ENCODE measurements around the gene BOLA2B.
A peak's percentile ranks its signal among the peaks of the same experiment; 100 is the strongest.
"Not testable (repeated sequence)": the region's sequence is repeated elsewhere in the genome, so short reads cannot be mapped to it uniquely, and the experiment has no call there.

The BOLA2B gene

DNA sequence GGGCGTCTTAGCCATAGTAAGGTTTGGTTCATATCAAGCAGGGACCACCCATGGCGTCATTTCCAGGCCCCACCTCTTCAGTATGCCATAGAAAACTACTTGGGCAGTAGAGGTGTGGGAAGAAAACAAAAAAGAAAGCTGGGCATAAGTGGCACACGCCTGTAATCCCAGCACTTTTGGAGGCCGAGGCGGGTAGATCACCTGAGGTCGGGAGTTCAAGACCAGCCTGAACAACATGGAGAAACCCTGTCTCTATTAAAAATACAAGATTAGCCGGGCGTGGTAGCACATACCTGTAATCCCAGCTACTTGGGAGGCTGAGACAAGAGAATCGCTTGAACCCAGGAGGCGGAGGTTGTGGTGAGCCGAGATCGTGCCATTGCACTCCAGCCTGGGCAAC, 2.3 kb downstream of the BOLA2B start:
- not testable (repeated sequence) for H2BK5ac ChIP-seq (ENCODE audit: low read depth, low read length, poor library complexity, severe bottlenecking); H2BK120ac ChIP-seq (ENCODE audit: low read depth, low read length); H4K91ac ChIP-seq (ENCODE audit: low read length); H2BK12ac ChIP-seq (ENCODE audit: low read length in 2 of 2); H3K4ac ChIP-seq (ENCODE audit: low read depth in 1 of 2, low read length in 2 of 2); H3K9ac ChIP-seq (ENCODE audit: low read length); H3K79me1 ChIP-seq (replicated peaks; ENCODE audit: low read length, poor library complexity, severe bottlenecking); H4K8ac ChIP-seq (ENCODE audit: low read length); H3K27ac ChIP-seq (ENCODE audit: low read length, poor library complexity, severe bottlenecking); H3K27me3 ChIP-seq (ENCODE audit: control insufficient read depth in 1 of 2, insufficient read depth in 1 of 2, low read length in 2 of 2); H3K4me3 ChIP-seq (ENCODE audit: insufficient read depth in 1 of 2, low read depth in 1 of 2, low read length in 2 of 2); DNase-seq; H2BK15ac ChIP-seq (ENCODE audit: low read depth, poor library complexity, severe bottlenecking); H3K4me2 ChIP-seq (ENCODE audit: low read length, poor library complexity, severe bottlenecking); H3K18ac ChIP-seq (ENCODE audit: low read depth in 1 of 2, low read length in 2 of 2); H3K9me3 ChIP-seq (ENCODE audit: control insufficient read depth, low read length); H2AFZ ChIP-seq (ENCODE audit: low read depth, low read length); H3K23ac ChIP-seq (ENCODE audit: low read length in 2 of 2); H3K14ac ChIP-seq (ENCODE audit: low read length in 2 of 2); H2AK5ac ChIP-seq (ENCODE audit: low read length, severe bottlenecking)
- no CpG with 5 or more reads among the region's 12 CpGs for WGBS
- peaks cover 12% of the 10 kb centered on the region for H3K4me1 ChIP-seq (ENCODE audit: control insufficient read depth, insufficient read depth, low read depth, low read length)
- peaks cover 0 to 19% of the 10 kb centered on the region in 2 experiments for H3K36me3 ChIP-seq (ENCODE audit: control insufficient read depth in 1 of 2, insufficient read depth in 2 of 2, low read depth in 1 of 2, low read length in 2 of 2)

DNA sequence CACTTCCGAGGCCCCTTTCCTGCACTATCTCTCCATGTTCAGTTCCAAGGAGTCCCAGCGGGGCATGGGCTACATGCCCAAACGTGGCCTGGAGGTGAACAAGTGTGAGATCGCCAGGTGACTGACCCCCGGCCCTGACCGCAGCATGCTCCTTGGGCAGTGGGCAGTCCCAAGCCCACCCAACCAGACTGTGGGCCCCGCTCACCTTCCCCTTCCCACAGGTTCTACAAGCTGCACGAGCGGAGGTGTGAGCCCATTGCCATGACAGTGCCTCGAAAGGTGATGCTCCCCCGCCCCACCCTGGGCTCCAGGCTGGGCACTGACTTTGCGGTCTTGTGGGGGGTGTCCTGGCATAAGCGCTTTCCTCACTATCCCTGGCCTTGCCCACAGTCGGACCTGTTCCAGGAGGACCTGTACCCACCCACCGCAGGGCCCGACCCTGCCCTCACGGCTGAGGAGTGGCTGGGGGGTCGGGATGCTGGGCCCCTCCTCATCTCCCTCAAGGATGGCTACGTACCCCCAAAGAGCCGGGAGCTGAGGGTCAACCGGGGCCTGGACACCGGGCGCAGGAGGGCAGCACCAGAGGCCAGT, 5.4 kb downstream of the BOLA2B start:
- H4K91ac ChIP-seq (ENCODE audit: low read length), result no peak overlapping the region
- no peak overlapping the region for H2BK12ac ChIP-seq (ENCODE audit: low read length in 2 of 2)
- peak overlapping the region; percentile 28 for H4K8ac ChIP-seq (ENCODE audit: low read length)
- no peak overlapping the region for H2BK5ac ChIP-seq (ENCODE audit: low read depth, low read length, poor library complexity, severe bottlenecking)
- H3K27ac ChIP-seq (ENCODE audit: low read length, poor library complexity, severe bottlenecking), result no peak overlapping the region
- no peak overlapping the region for H2AK5ac ChIP-seq (ENCODE audit: low read length, severe bottlenecking)
- H3K27me3 ChIP-seq (ENCODE audit: control insufficient read depth in 1 of 2, insufficient read depth in 1 of 2, low read length in 2 of 2), result peaks cover 0 to 9% of the 10 kb centered on the region in 2 experiments
- no peak overlapping the region for H3K9ac ChIP-seq (ENCODE audit: low read length)
- H3K79me1 ChIP-seq (replicated peaks; ENCODE audit: low read length, poor library complexity, severe bottlenecking), result peaks cover 11% of the 10 kb centered on the region
- no peak overlapping the region for H3K18ac ChIP-seq (ENCODE audit: low read depth in 1 of 2, low read length in 2 of 2)
- no peak overlapping the region for H3K14ac ChIP-seq (ENCODE audit: low read length in 2 of 2)
- no peak overlapping the region for H3K4ac ChIP-seq (ENCODE audit: low read depth in 1 of 2, low read length in 2 of 2)
- no peak overlapping the region for H3K4me3 ChIP-seq (ENCODE audit: insufficient read depth in 1 of 2, low read depth in 1 of 2, low read length in 2 of 2)
- peaks cover 24% of the 10 kb centered on the region for H3K4me1 ChIP-seq (ENCODE audit: control insufficient read depth, insufficient read depth, low read depth, low read length)
- H3K23ac ChIP-seq (ENCODE audit: low read length in 2 of 2), result no peak overlapping the region
- no peak overlapping the region for H2BK120ac ChIP-seq (ENCODE audit: low read depth, low read length)
- no peak overlapping the region for H3K4me2 ChIP-seq (ENCODE audit: low read length, poor library complexity, severe bottlenecking)
- peaks cover 0 to 22% of the 10 kb centered on the region in 2 experiments for H3K36me3 ChIP-seq (ENCODE audit: control insufficient read depth in 1 of 2, insufficient read depth in 2 of 2, low read depth in 1 of 2, low read length in 2 of 2)
- no peak overlapping the region for H2BK15ac ChIP-seq (ENCODE audit: low read depth, poor library complexity, severe bottlenecking)
- DNase-seq, result no peak
- WGBS, result 91% methylated on average over 18 of the region's 23 CpGs
- no peak overlapping the region for H2AFZ ChIP-seq (ENCODE audit: low read depth, low read length)
- H3K9me3 ChIP-seq (ENCODE audit: control insufficient read depth, low read length), result no peaks in the 10 kb centered on the region

DNA sequence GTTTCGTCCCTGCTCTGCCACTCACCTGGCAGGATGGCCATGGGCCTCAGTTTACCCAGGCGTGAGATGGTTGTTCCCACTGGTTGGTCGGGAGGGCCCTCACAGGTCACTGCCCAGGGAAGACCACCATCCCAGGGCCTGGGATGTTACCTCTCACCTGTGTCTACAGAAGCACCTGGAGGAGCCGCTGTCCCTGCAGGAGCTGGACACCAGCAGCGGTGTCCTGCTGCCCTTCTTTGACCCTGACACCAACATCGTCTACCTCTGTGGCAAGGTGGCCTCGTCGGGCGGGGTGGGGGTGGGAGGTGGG, 6.0 kb downstream of the BOLA2B start:
- H2AFZ ChIP-seq (ENCODE audit: low read depth, low read length), result no peak overlapping the region
- no peak overlapping the region for H3K4ac ChIP-seq (ENCODE audit: low read depth in 1 of 2, low read length in 2 of 2)
- WGBS, result 89% methylated on average over 7 of the region's 9 CpGs
- peaks cover 0 to 22% of the 10 kb centered on the region in 2 experiments for H3K36me3 ChIP-seq (ENCODE audit: control insufficient read depth in 1 of 2, insufficient read depth in 2 of 2, low read depth in 1 of 2, low read length in 2 of 2)
- no peak overlapping the region for H4K8ac ChIP-seq (ENCODE audit: low read length)
- no peak overlapping the region for H3K14ac ChIP-seq (ENCODE audit: low read length in 2 of 2)
- H4K91ac ChIP-seq (ENCODE audit: low read length), result no peak overlapping the region
- H3K23ac ChIP-seq (ENCODE audit: low read length in 2 of 2), result no peak overlapping the region
- peaks cover 11% of the 10 kb centered on the region for H3K79me1 ChIP-seq (replicated peaks; ENCODE audit: low read length, poor library complexity, severe bottlenecking)
- H2BK12ac ChIP-seq (ENCODE audit: low read length in 2 of 2), result peak overlapping the region in 1 of 2 experiments; percentile 40
- no peak overlapping the region for H2BK15ac ChIP-seq (ENCODE audit: low read depth, poor library complexity, severe bottlenecking)
- no peak overlapping the region for H3K18ac ChIP-seq (ENCODE audit: low read depth in 1 of 2, low read length in 2 of 2)
- peaks cover 28% of the 10 kb centered on the region for H3K4me1 ChIP-seq (ENCODE audit: control insufficient read depth, insufficient read depth, low read depth, low read length)
- no peak overlapping the region for H2BK120ac ChIP-seq (ENCODE audit: low read depth, low read length)
- H2AK5ac ChIP-seq (ENCODE audit: low read length, severe bottlenecking), result no peak overlapping the region
- H2BK5ac ChIP-seq (ENCODE audit: low read depth, low read length, poor library complexity, severe bottlenecking), result no peak overlapping the region
- no peak overlapping the region for H3K4me2 ChIP-seq (ENCODE audit: low read length, poor library complexity, severe bottlenecking)
- no peaks in the 10 kb centered on the region for H3K9me3 ChIP-seq (ENCODE audit: control insufficient read depth, low read length)
- H3K27me3 ChIP-seq (ENCODE audit: control insufficient read depth in 1 of 2, insufficient read depth in 1 of 2, low read length in 2 of 2), result peaks cover 0 to 9% of the 10 kb centered on the region in 2 experiments
- DNase-seq, result no peak
- H3K27ac ChIP-seq (ENCODE audit: low read length, poor library complexity, severe bottlenecking), result no peak overlapping the region
- H3K9ac ChIP-seq (ENCODE audit: low read length), result no peak overlapping the region
- no peak overlapping the region for H3K4me3 ChIP-seq (ENCODE audit: insufficient read depth in 1 of 2, low read depth in 1 of 2, low read length in 2 of 2)

DNA sequence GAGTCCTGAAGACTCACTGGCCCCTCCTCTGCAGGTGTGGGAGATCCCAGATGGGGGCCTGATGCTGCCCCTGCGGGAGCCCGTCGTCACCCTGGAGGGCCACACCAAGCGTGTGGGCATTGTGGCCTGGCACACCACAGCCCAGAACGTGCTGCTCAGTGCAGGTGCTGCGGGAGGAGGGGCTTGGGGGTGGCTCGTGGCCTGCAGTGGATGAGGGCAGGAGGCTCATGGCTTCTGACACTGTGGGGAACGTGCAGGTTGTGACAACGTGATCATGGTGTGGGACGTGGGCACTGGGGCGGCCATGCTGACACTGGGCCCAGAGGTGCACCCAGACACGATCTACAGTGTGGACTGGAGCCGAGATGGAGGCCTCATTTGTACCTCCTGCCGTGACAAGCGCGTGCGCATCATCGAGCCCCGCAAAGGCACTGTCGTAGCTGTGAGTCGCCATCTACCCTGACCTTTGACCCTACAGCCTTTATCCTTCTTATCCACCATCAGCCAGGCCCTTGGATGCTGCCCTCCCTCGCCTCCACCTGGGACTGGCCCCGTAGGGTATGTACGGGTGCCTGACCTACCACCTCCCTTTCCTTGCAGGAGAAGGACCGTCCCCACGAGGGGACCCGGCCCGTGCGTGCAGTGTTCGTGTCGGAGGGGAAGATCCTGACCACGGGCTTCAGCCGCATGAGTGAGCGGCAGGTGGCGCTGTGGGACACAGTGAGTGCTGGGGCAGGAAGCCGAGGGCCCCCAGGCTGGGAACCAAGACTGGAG, 6.5 kb downstream of the BOLA2B start:
- Histone ChIP-seq H3K9me3 (ENCODE audit: control insufficient read depth, low read length) (no peaks in the 10 kb centered on the region), H4K91ac (ENCODE audit: low read length) (no peak overlapping the region), H3K4ac (ENCODE audit: low read depth in 1 of 2, low read length in 2 of 2) (no peak overlapping the region), H3K4me1 (ENCODE audit: control insufficient read depth, insufficient read depth, low read depth, low read length) (peaks cover 28% of the 10 kb centered on the region), H3K18ac (ENCODE audit: low read depth in 1 of 2, low read length in 2 of 2) (no peak overlapping the region), H3K79me1 (replicated peaks; ENCODE audit: low read length, poor library complexity, severe bottlenecking) (peaks cover 11% of the 10 kb centered on the region), H3K27me3 (ENCODE audit: control insufficient read depth in 1 of 2, insufficient read depth in 1 of 2, low read length in 2 of 2) (peaks cover 0 to 9% of the 10 kb centered on the region in 2 experiments), H3K4me2 (ENCODE audit: low read length, poor library complexity, severe bottlenecking) (no peak overlapping the region), H3K9ac (ENCODE audit: low read length) (no peak overlapping the region), H3K14ac (ENCODE audit: low read length in 2 of 2) (no peak overlapping the region), H2BK120ac (ENCODE audit: low read depth, low read length) (no peak overlapping the region), H4K8ac (ENCODE audit: low read length) (no peak overlapping the region), H2AFZ (ENCODE audit: low read depth, low read length) (no peak overlapping the region), H2AK5ac (ENCODE audit: low read length, severe bottlenecking) (no peak overlapping the region), H2BK15ac (ENCODE audit: low read depth, poor library complexity, severe bottlenecking) (no peak overlapping the region), H3K4me3 (ENCODE audit: insufficient read depth in 1 of 2, low read depth in 1 of 2, low read length in 2 of 2) (no peak overlapping the region), H3K27ac (ENCODE audit: low read length, poor library complexity, severe bottlenecking) (no peak overlapping the region), H2BK12ac (ENCODE audit: low read length in 2 of 2) (peak overlapping the region in 1 of 2 experiments; percentile 40), H2BK5ac (ENCODE audit: low read depth, low read length, poor library complexity, severe bottlenecking) (no peak overlapping the region), H3K23ac (ENCODE audit: low read length in 2 of 2) (no peak overlapping the region), H3K36me3 (ENCODE audit: control insufficient read depth in 1 of 2, insufficient read depth in 2 of 2, low read depth in 1 of 2, low read length in 2 of 2) (peaks cover 0 to 22% of the 10 kb centered on the region in 2 experiments)
- DNase-seq, result peak; percentile 29
- 76% methylated on average over 36 of the region's 36 CpGs for WGBS

Data from mesenchymal stem cell (in vitro differentiated cells and primary cell).